ENCODE data around the gene ABCA1.
A peak's percentile ranks its signal among the peaks of the same experiment; 100 is the strongest.

Gene ABCA1

GRCh38 chr9:104747245-104747564 lies 180.8 kb downstream of the ABCA1 start:
- DNase-seq = no peak

GRCh38 chr9:104746798-104747197 lies 181.2 kb downstream of the ABCA1 start:
- no peak for DNase-seq

GRCh38 chr9:104746285-104746684 lies 181.7 kb downstream of the ABCA1 start:
- no peak for DNase-seq

- DNase-seq = no peak
Measured at GRCh38 chr9:104745852-104746251, 182.1 kb downstream of the ABCA1 start.

GRCh38 chr9:104743376-104743985 lies 184.5 kb downstream of the ABCA1 start:
- peak; percentile 9 for DNase-seq

- no peak for DNase-seq
Measured at GRCh38 chr9:104740621-104741020, 187.3 kb downstream of the ABCA1 start.

GRCh38 chr9:104738452-104738851 lies 189.5 kb downstream of the ABCA1 start:
- DNase-seq = no peak

Measured in activated CD4-positive, alpha-beta T cell treated with anti-CD3 and anti-CD28 coated beads, Interleukin-2, amount 50 U/mL, for 1 hour (primary cell).